ENCODE results near the gene NOXA1.
A peak's percentile ranks its signal among the peaks of the same experiment; 100 is the strongest.

Gene NOXA1

GRCh38 chr9:137452006-137452760 is 29.0 kb downstream of the NOXA1 start:
- no peak for TF ChIP-seq POLR2A (IDR thresholded peaks at IDR 0.05; ENCODE audit: low read depth, low read length)
- no peak for FAIRE-seq
- DNase-seq (ENCODE audit: insufficient read length, low spot score): no peak

GRCh38 chr9:137452761-137453642 is 29.8 kb downstream of the NOXA1 start:
- DNase-seq (ENCODE audit: insufficient read length, low spot score) (no peak), FAIRE-seq (no peak)
- no peak for TF ChIP-seq POLR2A (IDR thresholded peaks at IDR 0.05; ENCODE audit: low read depth, low read length)

GRCh38 chr9:137453643-137454081 is 30.5 kb downstream of the NOXA1 start:
- FAIRE-seq (no peak), DNase-seq (ENCODE audit: insufficient read length, low spot score) (peak; percentile 79)
- TF ChIP-seq POLR2A (IDR thresholded peaks at IDR 0.05; ENCODE audit: low read depth, low read length): no peak

- DNase-seq (ENCODE audit: insufficient read length, low spot score) (no peak), FAIRE-seq (no peak)
- TF ChIP-seq POLR2A (IDR thresholded peaks at IDR 0.05; ENCODE audit: low read depth, low read length): no peak
Observed at GRCh38 chr9:137454145-137454596, 31.0 kb downstream of the NOXA1 start.

- no peak for TF ChIP-seq POLR2A (IDR thresholded peaks at IDR 0.05; ENCODE audit: low read depth, low read length)
- DNase-seq (ENCODE audit: insufficient read length, low spot score) (no peak), FAIRE-seq (no peak)
Observed at GRCh38 chr9:137454597-137455358, 31.6 kb downstream of the NOXA1 start.

GRCh38 chr9:137455359-137455991 is 32.3 kb downstream of the NOXA1 start:
- no peak for DNase-seq (ENCODE audit: insufficient read length, low spot score)
- TF ChIP-seq POLR2A (IDR thresholded peaks at IDR 0.05; ENCODE audit: low read depth, low read length): no peak
- no peak for FAIRE-seq

GRCh38 chr9:137456061-137456863 is 33.1 kb downstream of the NOXA1 start:
- TF ChIP-seq POLR2A (IDR thresholded peaks at IDR 0.05; ENCODE audit: low read depth, low read length): no peak
- DNase-seq (ENCODE audit: insufficient read length, low spot score): no peak
- FAIRE-seq: no peak

- FAIRE-seq (no peak), DNase-seq (ENCODE audit: insufficient read length, low spot score) (no peak)
- no peak for TF ChIP-seq POLR2A (IDR thresholded peaks at IDR 0.05; ENCODE audit: low read depth, low read length)
Observed at GRCh38 chr9:137456864-137457405, 33.7 kb downstream of the NOXA1 start.

GRCh38 chr9:137457406-137458193 is 34.4 kb downstream of the NOXA1 start:
- no peak for TF ChIP-seq POLR2A (IDR thresholded peaks at IDR 0.05; ENCODE audit: low read depth, low read length)
- DNase-seq (ENCODE audit: insufficient read length, low spot score) (no peak), FAIRE-seq (no peak)

GRCh38 chr9:137458194-137459151 is 35.3 kb downstream of the NOXA1 start:
- DNase-seq (ENCODE audit: insufficient read length, low spot score) (no peak), FAIRE-seq (no peak)
- no peak for TF ChIP-seq POLR2A (IDR thresholded peaks at IDR 0.05; ENCODE audit: low read depth, low read length)

GRCh38 chr9:137459152-137459600 is 36.0 kb downstream of the NOXA1 start, which contains the start of gene NSMF:
Gene NSMF, minus strand, starts transcription at chr9:137459334. Its CDS starts 232 bp downstream, at chr9:137459102.
- DNase-seq (ENCODE audit: insufficient read length, low spot score) (peak; percentile 100), FAIRE-seq (peak; percentile 50)
- peak; percentile 85 for TF ChIP-seq POLR2A (IDR thresholded peaks at IDR 0.05; ENCODE audit: low read depth, low read length)
